Measurements from ENCODE around the gene NANOS3.

GRCh38 chr19:13872339-13872694 is 4.6 kb upstream of the NANOS3 start:
- TF ChIP-seq POLR2A (IDR thresholded peaks at IDR 0.05; ENCODE audit: low read length) = no peak
- no peak for TF ChIP-seq GATA1 (IDR thresholded peaks at IDR 0.05; ENCODE audit: low read depth, low read length)

Measured in erythroblast (primary cell).